ENCODE results near the gene ZGPAT.

DNA sequence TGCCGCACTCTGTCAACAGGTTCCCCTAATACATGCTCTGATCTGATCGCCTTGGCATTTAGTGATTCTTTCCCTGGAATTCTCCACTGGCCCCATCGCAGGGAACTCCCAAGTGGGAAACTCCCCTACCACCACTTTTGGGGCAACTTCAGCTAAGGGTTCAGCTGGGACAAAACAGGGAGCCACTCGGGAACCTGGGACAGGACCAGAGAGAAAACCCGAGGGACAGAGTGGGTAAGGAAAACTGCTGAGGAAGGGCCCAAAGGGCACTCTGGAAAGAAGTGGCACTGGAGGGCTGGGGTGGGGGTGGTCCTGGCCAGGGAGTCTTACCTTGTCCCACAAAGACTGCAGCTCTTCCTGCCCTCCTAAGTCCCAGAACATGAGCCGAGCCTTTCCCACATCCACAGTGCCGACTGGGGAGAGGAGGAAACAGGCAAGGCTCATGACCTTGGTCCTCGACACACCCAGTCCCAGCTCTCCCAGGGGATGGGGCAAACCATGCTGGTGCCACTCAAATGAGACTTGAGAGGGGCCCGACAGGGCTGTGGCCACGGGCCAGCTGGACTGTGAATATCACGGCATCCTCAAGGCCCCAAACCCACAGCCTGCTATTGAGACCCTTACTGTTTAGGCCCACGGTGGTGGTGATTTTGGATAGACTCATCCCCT lies 1.7 kb upstream of the ZGPAT start:
- no peak for TF ChIP-seq POLR2AphosphoS5 (IDR thresholded peaks at IDR 0.05)
- no peak for TF ChIP-seq POLR2A (IDR thresholded peaks at IDR 0.05)
- no peak for TF ChIP-seq EP300 (IDR thresholded peaks at IDR 0.05)
